Kidney glomerular epithelial cell (primary cell): ENCODE results near the gene ACTR3.

Source experiments
- DNase-seq: peaks from one replicate; lab custom pipeline; 2025; lab: John Stamatoyannopoulos, UW

Gene ACTR3

DNA sequence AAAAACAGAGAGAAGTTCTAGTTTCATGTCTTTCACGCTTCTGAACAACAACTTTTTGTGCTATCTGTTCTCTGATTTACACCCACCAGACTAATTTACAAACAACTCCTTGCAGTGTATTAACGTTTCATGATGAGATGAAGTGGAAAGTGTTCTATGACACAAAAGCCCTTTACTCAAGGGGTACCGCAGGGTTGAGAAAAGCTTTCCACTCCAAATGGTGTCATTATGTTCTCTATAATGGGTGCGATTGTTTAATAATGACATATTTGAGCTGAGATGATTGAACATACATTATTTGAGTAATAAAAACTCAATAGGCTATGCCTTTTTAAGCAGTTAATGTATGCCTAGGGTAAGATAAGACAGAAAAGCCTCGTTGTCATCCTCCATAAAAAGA, 76.3 kb downstream of the ACTR3 start:
- DNase-seq = no peak

DNA sequence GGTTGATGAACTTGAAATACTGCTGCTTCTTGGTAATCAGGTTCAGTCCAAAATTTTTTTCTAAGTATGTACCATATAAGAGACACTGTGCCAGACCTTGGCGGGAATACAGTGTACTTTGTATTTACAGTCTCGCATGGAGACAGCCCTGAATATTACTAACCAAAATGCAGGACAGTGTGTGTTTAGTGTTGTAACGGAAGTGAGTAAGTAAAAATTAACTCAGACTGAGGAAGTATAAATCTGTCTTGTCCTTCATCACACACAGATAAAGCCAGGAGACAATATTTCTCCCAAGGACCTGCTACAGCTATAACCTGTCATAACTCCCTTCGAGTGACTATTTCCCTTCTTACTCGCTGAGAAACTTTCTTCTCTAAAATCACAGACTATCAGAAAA, 76.9 kb downstream of the ACTR3 start:
- DNase-seq = peak; percentile 36

- DNase-seq = no peak
Observed at GRCh38 chr2:113967272-113967671, 77.4 kb downstream of the ACTR3 start.

GRCh38 chr2:113972766-113973165, 82.9 kb downstream of the ACTR3 start:
- DNase-seq = no peak

- DNase-seq = no peak
Observed at GRCh38 chr2:113973810-113974209, 83.9 kb downstream of the ACTR3 start.

- no peak for DNase-seq
Observed at GRCh38 chr2:113974727-113975126, 84.8 kb downstream of the ACTR3 start.

DNA sequence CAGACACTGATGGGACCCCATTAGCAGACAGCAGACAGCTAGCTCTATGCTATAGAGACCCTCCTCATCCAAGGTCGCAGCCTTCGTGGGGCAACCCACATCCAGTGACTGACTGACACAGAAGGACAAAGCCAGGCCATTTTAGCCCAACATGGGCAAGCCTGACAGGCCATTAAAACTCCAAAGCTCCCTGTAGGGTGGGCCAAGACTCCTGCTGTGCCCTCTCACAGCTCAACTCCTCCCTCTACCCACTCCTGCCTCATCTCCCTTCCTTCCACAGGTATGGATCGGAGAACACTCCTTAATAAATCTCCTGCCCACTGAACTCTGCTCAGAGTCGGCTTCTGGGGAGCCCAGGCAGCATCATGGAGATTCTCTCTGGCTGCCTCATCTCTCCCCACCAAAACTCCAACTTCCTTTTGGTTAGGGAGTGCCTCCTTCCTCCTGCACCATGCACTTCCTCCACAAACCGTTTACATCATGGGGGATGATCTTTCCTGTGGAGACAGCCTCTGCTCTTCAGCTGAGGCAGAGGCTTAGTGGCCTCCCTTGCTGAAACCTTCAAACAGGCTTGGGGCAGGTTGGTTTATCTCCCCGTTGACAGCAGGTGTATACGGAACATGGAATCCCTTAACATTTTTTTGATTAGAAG, 86.5 kb downstream of the ACTR3 start:
- DNase-seq = no peak

- no peak for DNase-seq
Observed at GRCh38 chr2:113977060-113977659, 87.3 kb downstream of the ACTR3 start.

- peak; percentile 89 for DNase-seq
Observed at GRCh38 chr2:113977660-113978523, 88.0 kb downstream of the ACTR3 start.

DNA sequence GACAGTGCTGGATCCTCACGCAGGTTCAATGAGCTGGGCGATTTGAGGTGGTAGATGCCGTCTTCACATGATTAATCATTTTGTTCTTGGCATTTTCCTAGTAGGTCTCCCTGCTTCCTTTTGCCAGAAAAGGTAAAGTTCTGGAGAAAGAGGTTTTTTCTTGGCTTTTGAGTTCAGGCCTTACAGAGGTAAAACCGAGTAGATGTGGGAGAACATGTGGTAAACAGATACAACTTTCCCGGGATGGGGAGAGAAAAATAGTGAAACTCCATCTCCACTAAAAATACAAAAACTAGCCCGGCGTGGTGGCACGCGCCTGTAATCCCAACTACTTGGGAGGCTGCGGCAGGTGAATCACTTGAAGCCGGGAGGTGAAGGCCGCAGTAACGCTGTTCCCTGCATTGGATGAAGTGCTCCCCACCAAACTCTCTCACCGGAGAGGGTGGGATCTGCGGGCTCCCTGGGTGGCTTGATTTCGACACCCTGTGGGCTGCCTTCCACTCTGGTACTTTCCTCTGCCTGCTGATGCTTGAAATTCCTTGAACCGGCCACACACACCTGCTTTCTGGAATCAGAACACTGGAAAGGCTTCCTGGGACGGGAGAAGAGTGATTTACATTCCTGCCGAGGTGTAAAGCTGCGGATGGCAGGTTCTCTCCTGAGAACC, 88.8 kb downstream of the ACTR3 start:
- peak; percentile 40 for DNase-seq

DNA sequence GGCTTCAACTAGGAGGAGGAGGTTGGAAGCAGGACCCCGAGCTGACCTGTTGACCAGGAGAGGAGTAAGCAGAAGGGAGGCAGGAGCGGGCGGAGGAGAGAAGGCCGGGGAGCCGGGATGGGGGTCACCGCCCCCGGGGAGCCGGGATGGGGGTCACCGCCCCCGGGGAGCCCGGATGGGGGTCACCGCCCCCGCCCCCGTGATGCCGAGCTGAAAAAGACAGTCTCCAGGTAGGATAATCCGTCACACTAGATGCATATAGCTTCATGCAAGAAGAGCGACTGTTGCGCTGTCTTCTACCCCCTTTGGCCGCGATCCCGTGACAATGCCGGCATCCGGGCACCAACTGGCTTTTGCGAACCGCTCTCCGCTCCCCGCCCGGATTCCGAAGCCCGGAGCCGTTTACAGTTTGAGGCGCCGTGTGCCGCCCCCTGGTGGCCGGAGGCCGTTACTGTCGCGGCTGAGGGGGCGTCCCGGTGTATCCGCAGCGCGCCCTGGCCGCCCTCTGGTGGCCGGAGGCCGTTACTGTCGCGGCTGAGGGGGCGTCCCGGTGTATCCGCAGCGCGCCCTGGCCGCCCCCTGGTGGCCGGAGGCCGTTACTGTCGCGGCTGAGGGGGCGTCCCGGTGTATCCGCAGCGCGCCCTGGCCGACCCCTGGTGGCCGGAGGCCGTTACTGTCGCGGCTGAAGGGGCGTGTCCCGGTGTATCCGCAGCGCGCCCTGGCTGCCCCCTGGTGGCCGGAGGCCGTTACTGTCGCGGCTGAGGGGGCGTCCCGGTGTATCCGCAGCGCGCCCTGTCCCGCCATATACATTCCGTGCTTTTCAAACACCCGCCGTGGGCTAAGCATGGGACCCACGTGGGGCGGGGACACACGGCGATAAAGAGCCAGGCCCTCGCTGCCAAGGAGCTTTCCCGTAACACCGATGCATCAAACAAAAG, 89.6 kb downstream of the ACTR3 start:
- no peak for DNase-seq

DNA sequence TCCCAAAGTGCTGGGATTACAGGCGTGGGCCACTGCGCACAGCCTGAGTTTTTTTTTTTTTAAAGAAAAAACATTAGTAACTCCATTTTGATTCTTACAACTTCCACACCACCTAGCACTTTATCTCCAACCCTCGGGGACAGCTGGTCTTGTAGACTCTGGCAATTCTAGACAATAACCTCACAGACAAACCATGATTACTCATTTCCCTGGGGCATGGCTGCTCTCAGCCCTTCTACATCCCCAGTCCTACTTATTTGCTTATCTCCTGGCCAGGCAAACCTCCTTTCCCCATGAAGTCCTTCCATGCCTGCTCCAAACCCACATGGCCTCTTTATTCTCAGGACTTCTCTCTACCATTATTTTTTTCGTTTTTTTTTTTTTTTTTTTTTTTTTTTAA, 91.1 kb downstream of the ACTR3 start:
- DNase-seq = no peak

DNA sequence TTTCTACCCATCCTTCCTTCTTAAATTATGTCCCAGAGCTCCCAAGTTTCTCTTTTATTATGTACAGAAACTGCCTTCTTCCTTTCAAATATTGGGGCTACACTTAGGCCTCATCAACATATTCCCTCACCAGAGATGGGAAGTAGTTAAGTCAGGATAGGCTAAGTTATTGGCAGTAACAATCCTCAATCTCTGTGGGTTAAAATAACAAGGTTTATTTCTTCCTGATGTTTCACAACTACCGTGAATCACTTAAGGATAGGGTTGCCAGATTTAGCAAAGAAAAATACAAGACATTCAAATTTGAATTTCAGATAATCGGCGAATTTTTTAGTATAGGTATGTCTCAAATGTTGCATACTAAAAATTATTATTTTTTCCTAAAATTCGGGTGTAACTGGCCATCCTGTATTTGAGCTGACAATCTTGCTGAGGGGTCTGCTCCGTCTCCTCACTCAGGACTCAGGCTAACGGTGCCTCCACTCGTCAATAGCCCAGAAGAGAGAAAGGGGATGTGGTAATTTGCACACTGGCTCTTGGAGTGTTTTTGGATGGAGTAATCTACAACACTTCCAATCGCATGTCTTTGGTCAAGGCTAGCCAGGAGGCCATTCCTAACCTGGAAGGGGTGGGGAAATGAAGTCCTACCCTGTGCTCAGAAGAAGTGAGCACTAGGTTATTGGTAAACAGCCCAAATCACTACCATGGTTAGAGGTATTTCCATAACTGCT, 91.7 kb downstream of the ACTR3 start:
- DNase-seq = no peak

- no peak for DNase-seq
Observed at GRCh38 chr2:113985554-113986397, 95.9 kb downstream of the ACTR3 start.

DNA sequence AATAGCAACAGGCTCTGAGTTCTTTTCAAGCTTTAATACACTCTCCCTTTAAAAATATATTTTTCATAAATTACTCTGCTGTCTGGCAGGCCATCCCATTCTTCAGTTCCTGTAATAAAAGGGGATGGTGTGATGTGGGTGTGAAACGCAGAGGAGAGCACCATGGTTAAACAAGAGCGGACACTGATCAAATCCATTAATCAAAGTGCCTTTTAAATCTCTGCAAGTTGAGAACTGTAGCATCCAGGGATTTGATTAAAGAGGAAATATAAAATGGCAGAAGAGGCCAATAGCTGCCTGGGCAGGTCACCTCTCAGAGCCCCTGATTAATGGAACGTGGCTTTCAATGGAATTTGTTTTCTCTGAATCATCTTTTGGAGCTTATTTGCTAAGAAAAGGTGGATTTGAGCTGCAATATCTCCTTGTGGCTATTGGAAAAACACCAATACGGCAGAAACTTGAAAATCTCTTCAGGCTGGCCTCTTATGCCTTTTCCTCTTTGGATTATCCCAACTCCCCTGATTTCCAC, 96.9 kb downstream of the ACTR3 start:
- no peak for DNase-seq

DNA sequence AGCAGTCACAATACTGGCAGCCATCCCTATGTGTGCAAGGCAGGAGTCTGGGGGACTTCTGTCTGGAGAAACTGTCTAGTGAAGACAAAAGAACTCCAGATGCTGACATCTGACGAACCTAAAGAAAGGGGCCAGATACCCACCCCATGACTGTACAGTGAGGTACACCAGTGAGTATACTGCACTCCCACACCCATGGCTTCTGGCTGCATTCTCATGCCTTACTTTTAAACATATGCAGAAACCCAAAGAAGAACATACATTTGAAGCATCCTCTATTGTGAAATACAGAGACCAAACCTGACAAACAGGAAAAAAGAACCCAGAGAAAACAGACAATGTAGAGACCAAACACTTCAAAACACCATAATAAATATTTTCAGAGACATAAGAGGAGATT, 102.2 kb downstream of the ACTR3 start:
- no peak for DNase-seq

- DNase-seq = no peak
Observed at GRCh38 chr2:113996671-113997594, 107.0 kb downstream of the ACTR3 start.

GRCh38 chr2:114001152-114001551, 111.3 kb downstream of the ACTR3 start:
- no peak for DNase-seq
